ENCODE results near the gene PRAMEF12.

GRCh38 chr1:12775443-12775842, 1.9 kb downstream of the PRAMEF12 start:
- no peak for TF ChIP-seq CTCF (IDR thresholded peaks at IDR 0.05; ENCODE audit: poor library complexity)
- TF ChIP-seq EZH2 (IDR thresholded peaks at IDR 0.05; ENCODE audit: borderline replicate concordance), result no peak

All from hepatocyte (in vitro differentiated cells).